NCI-H1417 treated with DMSO at 0.1 percent for 48 hours (cell line): Measurements from ENCODE around the gene PLET1.

ENCODE experiments used
- DNase-seq: peaks from one replicate; lab custom pipeline; 2025; lab: John Stamatoyannopoulos, UW

PLET1 gene

GRCh38 chr11:112260490-112260889, at the start of gene PLET1:
PLET1 (minus strand) TSS chr11:112260860; CDS start chr11:112260589, 271 bp downstream.
- DNase-seq, result no peak

- no peak for DNase-seq
Observed at GRCh38 chr11:112310419-112310818, 49.8 kb upstream of the PLET1 start.

GRCh38 chr11:112308651-112309050, 48.0 kb upstream of the PLET1 start:
- DNase-seq, result no peak

- DNase-seq, result no peak
Observed at GRCh38 chr11:112307616-112308015, 47.0 kb upstream of the PLET1 start.

GRCh38 chr11:112306230-112306629, 45.6 kb upstream of the PLET1 start:
- no peak for DNase-seq

GRCh38 chr11:112304914-112305313, 44.3 kb upstream of the PLET1 start:
- no peak for DNase-seq

GRCh38 chr11:112303616-112304015, 43.0 kb upstream of the PLET1 start:
- no peak for DNase-seq

GRCh38 chr11:112302226-112302868, 41.7 kb upstream of the PLET1 start:
- no peak for DNase-seq

GRCh38 chr11:112300094-112300786, 39.6 kb upstream of the PLET1 start:
- no peak for DNase-seq

GRCh38 chr11:112298535-112298934, 37.9 kb upstream of the PLET1 start:
- DNase-seq, result no peak

- no peak for DNase-seq
Observed at GRCh38 chr11:112297248-112297866, 36.7 kb upstream of the PLET1 start.

- no peak for DNase-seq
Observed at GRCh38 chr11:112296044-112296443, 35.4 kb upstream of the PLET1 start.

- DNase-seq, result no peak
Observed at GRCh38 chr11:112294688-112295340, 34.2 kb upstream of the PLET1 start.

GRCh38 chr11:112293614-112294013, 33.0 kb upstream of the PLET1 start:
- no peak for DNase-seq

- no peak for DNase-seq
Observed at GRCh38 chr11:112292785-112293407, 32.2 kb upstream of the PLET1 start.

GRCh38 chr11:112292188-112292587, 31.5 kb upstream of the PLET1 start:
- no peak for DNase-seq

GRCh38 chr11:112291191-112291590, 30.5 kb upstream of the PLET1 start:
- DNase-seq, result no peak

- no peak for DNase-seq
Observed at GRCh38 chr11:112290493-112290850, 29.8 kb upstream of the PLET1 start.

GRCh38 chr11:112289588-112290492, 29.2 kb upstream of the PLET1 start:
- no peak for DNase-seq

- DNase-seq, result no peak
Observed at GRCh38 chr11:112288021-112288420, 27.4 kb upstream of the PLET1 start.

- no peak for DNase-seq
Observed at GRCh38 chr11:112285841-112286311, 25.2 kb upstream of the PLET1 start.
